Endothelial cell of umbilical vein (primary cell): ENCODE data around the gene MGAT5. TPM values are rescaled to one million over a fixed set of nuclear protein-coding genes. Genes with fewer than 3 reads are reported as not detected.

ENCODE experiments used
- BruUV-seq: library from RNA; stranded (reverse); fragments of 400-500 nt; replicated peaks from 2 replicates; lab custom pipeline; 2021; lab: Mats Ljungman, UMichigan
- CTCF ChIA-PET: fragments of 300-600, 350-600 bp; sonication (Branson Sonifier 250); formaldehyde crosslinking; loops from one replicate; lab custom pipeline; 2021; ENCODE audit warnings: antibody characterized with exemption, inconsistent platforms; lab: Charles Lee
- POLR2A ChIA-PET: fragments of 300-600, 350-600 bp; sonication (Branson Sonifier 250); formaldehyde crosslinking; loops from one replicate; lab custom pipeline; 2021; ENCODE audit warnings: antibody characterized with exemption, inconsistent platforms; lab: Charles Lee
- DNase-seq: peaks from one replicate; pipeline ENCODE4 v3.0.0-alpha.2; 2011; ENCODE audit warnings: low read depth, low spot score
- FAIRE-seq: peaks from 2 replicates; lab custom pipeline; 2011; peaks lifted over from hg19 to GRCh38; lab: Jason Lieb, UNC
- H2AFZ ChIP-seq: 2 replicates; pipeline ENCODE4 v1.6.0; 2012; ENCODE audit warnings: low read depth, low read length, control low read depth, inconsistent platforms
- H3K27ac ChIP-seq: 2 replicates; pipeline ENCODE4 v1.5.1; 2011; ENCODE audit warnings: low read depth, mild to moderate bottlenecking, control low read depth, low read length, moderate library complexity; ENCODE audit not compliant: insufficient read depth
- H3K27me3 ChIP-seq, 2 experiments: 2 replicates each; pipeline versions ENCODE4 v1.6.0 to v1.6.1; 2011; ENCODE audit warnings: low read length in 2 of 2, mixed read lengths in 1 of 2; ENCODE audit not compliant: control insufficient read depth in 2 of 2, insufficient read depth in 2 of 2
- H3K36me3 ChIP-seq, 2 experiments: 2 replicates in 1 of 2; 3 replicates in 1 of 2; pipeline ENCODE4 v1.5.1; 2011; ENCODE audit warnings: low read length in 2 of 2, mild to moderate bottlenecking in 1 of 2, moderate library complexity in 1 of 2; ENCODE audit not compliant: control insufficient read depth in 2 of 2, insufficient read depth in 2 of 2; ENCODE audit errors: extremely low read depth in 1 of 2
- H3K4me1 ChIP-seq: 3 replicates; pipeline ENCODE4 v1.5.1; 2011; ENCODE audit warnings: mild to moderate bottlenecking, low read length; ENCODE audit not compliant: control insufficient read depth, insufficient read depth; ENCODE audit errors: extremely low read depth
- H3K4me2 ChIP-seq: 2 replicates; pipeline ENCODE4 v1.6.1; 2011; ENCODE audit warnings: low read length, control low read depth, mixed read lengths; ENCODE audit not compliant: insufficient read depth
- H3K4me3 ChIP-seq, 3 experiments: fragments of 200-600 bp in 1 of 3; sonication (generic), shearing (Covaris generic) in 1 of 3; replicated peaks in 1 of 3; 2 replicates each; pipeline ENCODE4 v1.5.1; 2011 to 2016; ENCODE audit warnings: control low read depth in 3 of 3, low read length in 3 of 3, mild to moderate bottlenecking in 2 of 3, inconsistent platforms in 1 of 3, low read depth in 1 of 3, moderate library complexity in 1 of 3; ENCODE audit not compliant: insufficient read depth in 1 of 3
- H3K79me2 ChIP-seq: 2 replicates; pipeline ENCODE4 v1.6.0; 2012; ENCODE audit warnings: low read length, inconsistent platforms; ENCODE audit not compliant: control insufficient read depth, insufficient read depth
- H3K9ac ChIP-seq: replicated peaks from 2 replicates; pipeline ENCODE3; 2011; ENCODE audit warnings: low read length, control low read depth; ENCODE audit not compliant: insufficient read depth; ENCODE audit errors: extremely low read depth
- H3K9me1 ChIP-seq: replicated peaks from 3 replicates; pipeline ENCODE4 v1.6.0; 2011; ENCODE audit warnings: mild to moderate bottlenecking, low read length; ENCODE audit not compliant: control insufficient read depth, insufficient read depth; ENCODE audit errors: extremely low read depth
- H3K9me3 ChIP-seq: replicated peaks from 2 replicates; pipeline ENCODE4 v1.5.1; 2012; ENCODE audit warnings: low read length, inconsistent platforms; ENCODE audit not compliant: control insufficient read depth, insufficient read depth
- H4K20me1 ChIP-seq: replicated peaks from 2 replicates; pipeline ENCODE3; 2011; ENCODE audit warnings: mild to moderate bottlenecking, low read length; ENCODE audit not compliant: control insufficient read depth, insufficient read depth; ENCODE audit errors: extremely low read depth
- CTCF ChIP-seq, 2 donors: IDR thresholded peaks; 1 replicate in 1 of 2; 2 replicates in 1 of 2; pipeline ENCODE4 v1.5.1; 2011; ENCODE audit warnings: low read length in 2 of 2, mild to moderate bottlenecking in 2 of 2, moderate library complexity in 2 of 2, control low read depth in 1 of 2, inconsistent platforms in 1 of 2, low read depth in 1 of 2; ENCODE audit not compliant: insufficient read depth in 1 of 2; ENCODE audit errors: extremely low read depth in 1 of 2
- FOS ChIP-seq: IDR thresholded peaks from 2 replicates; pipeline ENCODE4 v1.6.1; 2011; ENCODE audit warnings: mild to moderate bottlenecking, low read length, moderate library complexity, borderline replicate concordance; ENCODE audit not compliant: insufficient read depth
- GATA2 ChIP-seq: IDR thresholded peaks from 2 replicates; pipeline ENCODE4 v1.7.0; 2011; ENCODE audit warnings: low read depth, mild to moderate bottlenecking, moderate library complexity, mixed read lengths, low read length; ENCODE audit not compliant: insufficient read length, insufficient read depth
- JUN ChIP-seq: IDR thresholded peaks from 2 replicates; pipeline ENCODE4 v1.6.1; 2011; ENCODE audit warnings: borderline replicate concordance, low read depth; ENCODE audit not compliant: insufficient read length, insufficient read depth
- MYC ChIP-seq: IDR thresholded peaks from one replicate; pipeline ENCODE4 v1.6.1; 2011; ENCODE audit warnings: mild to moderate bottlenecking, low read depth, low read length
- dilution Hi-C: fragments of 300-500 bp; cut with MboI; formaldehyde crosslinking; loops from one replicate; pipeline ENCODE4 v1.15.0; 2019; ENCODE audit warnings: low sequenced_read_pairs; ENCODE audit not compliant: extremely low pct_ligation_motif_present
- intact Hi-C: fragments of 100-400 bp; cut with micrococcal nuclease; formaldehyde crosslinking; loops from one replicate; pipeline ENCODE4 v1.10.0; 2022
- polyA plus RNA-seq, 4 experiments: library from polyadenylated mRNA; depleted of rRNA in 3 of 4; stranded (reverse) in 3 of 4; unstranded in 1 of 4; fragments of >200 nt; gene quantifications; 2 replicates each; pipeline versions ENCODE4 v1.2.1 to v1.2.3, GENCODE V29; 2011 to 2012; ENCODE audit warnings: missing spikeins in 1 of 4
- total RNA-seq: library from RNA; stranded (reverse); gene quantifications from 2 replicates; pipeline ENCODE4 v1.2.3, GENCODE V29; 2021

Gene MGAT5
- total and polyA plus RNA-seq, 2 donors (not counting 3 experiments of a cell fraction or from before 2014, with no cell fraction given), result 17.7 to 84.1 TPM

GRCh38 chr2:134245340-134245984, 8.4 kb upstream of the MGAT5 start:
- intact Hi-C loops (loop anchor here (1.0 to 5.0 kb wide), 6 partner anchors 61 to 359 kb away; no protein-coding TSS in a partner anchor), dilution Hi-C loops (no loop called here)
- no peak overlapping the region for H3K27ac ChIP-seq
- H2AFZ ChIP-seq, result no peak overlapping the region
- BruUV-seq, result no TSS peak
- no peak overlapping the region for H3K9ac ChIP-seq
- H3K36me3 ChIP-seq, result no peaks in the 10 kb centered on the region
- TF ChIP-seq CTCF (IDR thresholded peaks at IDR 0.05; ENCODE audit: extremely low read depth in 1 of 2, insufficient read depth in 1 of 2, low read depth in 1 of 2, low read length in 2 of 2), result peak; percentile 76
- no peak for TF ChIP-seq FOS
- TF ChIP-seq GATA2, result peak; percentile 58
- no peak for TF ChIP-seq JUN
- TF ChIP-seq MYC, result no peak
- H3K4me3 ChIP-seq, result no peak overlapping the region
- FAIRE-seq (peak; percentile 63), DNase-seq (peak; percentile 57)
- peaks cover 14% of the 10 kb centered on the region for H3K4me1 ChIP-seq
- H3K9me1 ChIP-seq, result no peaks in the 10 kb centered on the region
- H3K9me3 ChIP-seq, result no peaks in the 10 kb centered on the region
- CTCF ChIA-PET, result interaction anchor here (0.6 to 5.1 kb wide), 50 partner anchors 9 to 360 kb away, joined by 3 to 69 read pairs (median 4); partner anchors contain the start of gene MGAT5
- POLR2A ChIA-PET, result interaction anchor here (1.4 kb wide), 1 partner anchor 127 kb away, joined by 3 read pairs; no protein-coding TSS in a partner anchor
- no peaks in the 10 kb centered on the region for H4K20me1 ChIP-seq
- H3K4me2 ChIP-seq, result no peak overlapping the region
- peaks cover 16% of the 10 kb centered on the region for H3K79me2 ChIP-seq
- H3K27me3 ChIP-seq, result no peaks in the 10 kb centered on the region
